ENCODE data around the gene CCDC146. TPM values are rescaled to one million over a fixed set of nuclear protein-coding genes. Genes with fewer than 3 reads are reported as not detected.

CCDC146 gene
- total and polyA plus RNA-seq, 4 donors, result 1.3 to 3.9 (median 3.1) TPM

- no peak for TF ChIP-seq ZBTB33 (IDR thresholded peaks at IDR 0.05)
- no peak for TF ChIP-seq MAX (IDR thresholded peaks at IDR 0.05)
- no peak for TF ChIP-seq HNF4G (IDR thresholded peaks at IDR 0.05)
Measured at GRCh38 chr7:77182261-77182660, 59.8 kb downstream of the CCDC146 start (continued).

- no peak for DNase-seq (ENCODE audit: low spot score)
- H3K9ac ChIP-seq (ENCODE audit: low read depth in 1 of 2, low read length in 2 of 2), result no peak overlapping the region
- H3K4me1 ChIP-seq (ENCODE audit: control insufficient read depth in 4 of 4, insufficient read depth in 4 of 4, low read length in 3 of 4), result no peaks in the 10 kb centered on the region
- H3K9me3 ChIP-seq (ENCODE audit: control insufficient read depth in 4 of 4, low read length in 3 of 4), result no peaks in the 10 kb centered on the region
- TF ChIP-seq EGR1 (IDR thresholded peaks at IDR 0.05; ENCODE audit: low read depth in 2 of 2) (no peak), JUND (IDR thresholded peaks at IDR 0.05) (no peak), NR2F2 (IDR thresholded peaks at IDR 0.05) (no peak), FOXA2 (IDR thresholded peaks at IDR 0.05) (no peak), MAX (IDR thresholded peaks at IDR 0.05) (no peak), CTCF (IDR thresholded peaks at IDR 0.05; ENCODE audit: low read depth, low read length, missing input control) (no peak), HNF4A (conservative IDR thresholded peaks at IDR 0.05) (no peak), SP1 (IDR thresholded peaks at IDR 0.05) (no peak), FOXA1 (IDR thresholded peaks at IDR 0.05) (no peak)
- no peak overlapping the region for H3K4me3 ChIP-seq (ENCODE audit: low read depth in 1 of 3, low read length in 3 of 3)
- H3K27ac ChIP-seq (ENCODE audit: low read depth in 1 of 2, low read length in 2 of 2), result no peak overlapping the region
- H3K27me3 ChIP-seq (ENCODE audit: control insufficient read depth in 4 of 4, insufficient read depth in 4 of 4, low read length in 3 of 4), result no peaks in the 10 kb centered on the region
- H3K36me3 ChIP-seq (ENCODE audit: control insufficient read depth in 4 of 4, insufficient read depth in 3 of 4, low read depth in 1 of 4, low read length in 3 of 4), result no peaks in the 10 kb centered on the region
Measured at GRCh38 chr7:77184463-77184862, 62.0 kb downstream of the CCDC146 start.

- no peak overlapping the region for H3K27ac ChIP-seq (ENCODE audit: low read depth in 1 of 2, low read length in 2 of 2)
- no peaks in the 10 kb centered on the region for H3K27me3 ChIP-seq (ENCODE audit: control insufficient read depth in 4 of 4, insufficient read depth in 4 of 4, low read length in 3 of 4)
- no peak overlapping the region for H3K9ac ChIP-seq (ENCODE audit: low read depth in 1 of 2, low read length in 2 of 2)
- no peak overlapping the region for H3K4me3 ChIP-seq (ENCODE audit: low read depth in 1 of 3, low read length in 3 of 3)
- no peaks in the 10 kb centered on the region for H3K9me3 ChIP-seq (ENCODE audit: control insufficient read depth in 4 of 4, low read length in 3 of 4)
- H3K36me3 ChIP-seq (ENCODE audit: control insufficient read depth in 4 of 4, insufficient read depth in 3 of 4, low read depth in 1 of 4, low read length in 3 of 4), result no peaks in the 10 kb centered on the region
- no peak for DNase-seq (ENCODE audit: low spot score)
- no peaks in the 10 kb centered on the region for H3K4me1 ChIP-seq (ENCODE audit: control insufficient read depth in 4 of 4, insufficient read depth in 4 of 4, low read length in 3 of 4)
- WGBS, result 80% methylated on average over 3 of the region's 3 CpGs
- TF ChIP-seq FOXA1 (IDR thresholded peaks at IDR 0.05), result no peak
- TF ChIP-seq RXRA (IDR thresholded peaks at IDR 0.05), result no peak
- TF ChIP-seq MAX (IDR thresholded peaks at IDR 0.05), result no peak
- no peak for TF ChIP-seq EGR1 (IDR thresholded peaks at IDR 0.05; ENCODE audit: low read depth in 2 of 2)
- no peak for TF ChIP-seq NR2F2 (IDR thresholded peaks at IDR 0.05)
- TF ChIP-seq HNF4G (IDR thresholded peaks at IDR 0.05), result no peak
- no peak for TF ChIP-seq ATF3 (IDR thresholded peaks at IDR 0.05)
- TF ChIP-seq SP1 (IDR thresholded peaks at IDR 0.05), result no peak
- TF ChIP-seq JUND (IDR thresholded peaks at IDR 0.05), result no peak
- TF ChIP-seq FOXA2 (IDR thresholded peaks at IDR 0.05), result no peak
- TF ChIP-seq CTCF (IDR thresholded peaks at IDR 0.05; ENCODE audit: low read depth, low read length, missing input control), result no peak
- no peak for TF ChIP-seq ZBTB33 (IDR thresholded peaks at IDR 0.05)
- TF ChIP-seq HNF4A (conservative IDR thresholded peaks at IDR 0.05), result no peak
- no peak for TF ChIP-seq REST (IDR thresholded peaks at IDR 0.05)
Measured at GRCh38 chr7:77184990-77185389, 62.6 kb downstream of the CCDC146 start.
